Keratinocyte (primary cell): Measurements from ENCODE around the gene TSPAN7.

ENCODE experiments used
- CTCF ChIP-seq, 3 experiments: IDR thresholded peaks in 1 of 3; conservative IDR thresholded peaks in 1 of 3; optimal IDR thresholded peaks in 1 of 3; 2 replicates in 2 of 3; 3 replicates in 1 of 3; pipeline versions ENCODE3 to v1.5.1; 2011; ENCODE audit warnings: low read length in 3 of 3, mild to moderate bottlenecking in 3 of 3, moderate library complexity in 2 of 3, control low read depth in 1 of 3, inconsistent platforms in 1 of 3; ENCODE audit not compliant: insufficient read depth in 2 of 3; ENCODE audit errors: extremely low read depth in 1 of 3
- EZH2 ChIP-seq: IDR thresholded peaks from one replicate; pipeline ENCODE4 v1.6.1; 2012; ENCODE audit warnings: inconsistent platforms, mild to moderate bottlenecking, low read length, moderate library complexity

GRCh38 chrX:38634665-38635064 lies 73.3 kb downstream of the TSPAN7 start:
- TF ChIP-seq CTCF (optimal IDR thresholded peaks at IDR 0.05 in 1 of 3, IDR thresholded peaks at IDR 0.05 in 1 of 3, conservative IDR thresholded peaks at IDR 0.05 in 1 of 3; ENCODE audit: extremely low read depth in 1 of 3, insufficient read depth in 2 of 3, low read length in 3 of 3) (no peak), EZH2 (no peak)
